ENCODE data around the gene POLR1H. TPM values are rescaled to one million over a fixed set of nuclear protein-coding genes. Genes with fewer than 3 reads are reported as not detected.

The POLR1H gene
- total RNA-seq, 1 experiment from 2014 or later: 50.3 TPM

DNA sequence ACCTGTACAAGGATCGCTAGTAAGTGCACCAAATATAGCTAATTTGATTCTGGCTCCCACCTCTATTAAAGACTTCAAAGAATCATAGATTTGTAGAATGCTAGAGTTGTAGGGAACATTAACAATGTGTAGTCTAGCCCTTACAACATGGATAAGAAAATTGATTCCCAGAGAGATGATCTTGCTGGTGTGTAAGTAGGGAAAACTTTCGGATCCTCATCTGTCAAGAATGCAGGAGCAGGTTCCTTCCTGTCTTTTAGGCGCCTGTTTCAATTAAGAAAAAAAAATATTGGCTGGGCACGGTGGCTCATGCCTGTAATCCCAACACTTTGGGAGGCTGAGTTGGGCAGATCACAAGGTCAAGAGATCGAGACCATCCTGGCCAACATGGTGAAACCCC is 26.8 kb downstream of the POLR1H start:
- in situ Hi-C loops (cut with HindIII; ENCODE audit: low sequenced_read_pairs): no loop called here
- no peak for DNase-seq (ENCODE audit: low spot score)

DNA sequence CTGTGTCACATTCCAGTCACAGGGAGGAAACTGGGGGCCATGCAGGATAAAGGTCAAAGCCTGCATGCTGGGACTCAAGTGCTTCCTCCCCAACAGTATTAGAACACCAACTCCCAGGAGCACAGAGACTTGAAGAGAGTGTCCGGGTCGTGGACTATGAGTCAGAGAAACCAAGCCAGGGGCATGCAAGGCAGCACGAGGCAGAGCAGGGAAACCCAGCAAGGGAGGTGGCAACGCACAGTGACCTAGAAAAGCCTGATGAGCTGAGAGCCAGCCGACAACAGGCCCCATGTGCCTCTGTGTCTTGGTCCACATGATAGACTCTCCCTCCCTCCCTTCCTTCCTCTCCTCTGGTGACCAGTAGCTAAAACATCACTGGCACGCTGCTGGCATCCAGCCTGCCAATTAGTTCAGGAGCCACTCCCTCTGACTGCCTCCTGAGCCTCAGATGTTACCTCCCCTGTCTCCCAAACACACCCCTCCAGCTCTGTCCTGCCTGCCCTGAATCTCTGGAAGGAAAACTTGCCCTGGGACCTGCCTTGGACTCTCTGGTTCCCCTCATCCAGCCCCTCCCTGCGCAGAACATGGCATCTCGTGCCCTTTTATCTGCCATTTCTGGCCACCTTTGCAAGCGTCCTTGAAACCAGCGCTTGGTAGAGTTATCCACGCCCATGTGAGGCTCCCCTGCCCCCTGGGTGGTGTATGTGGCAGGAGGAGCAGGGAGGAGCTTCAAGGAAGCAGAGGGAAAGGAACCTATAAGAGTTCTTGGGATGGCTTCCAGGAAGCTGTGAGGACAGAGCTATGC is 30.7 kb downstream of the POLR1H start:
- in situ Hi-C loops (cut with HindIII; ENCODE audit: low sequenced_read_pairs): no loop called here
- DNase-seq (ENCODE audit: low spot score): no peak

DNA sequence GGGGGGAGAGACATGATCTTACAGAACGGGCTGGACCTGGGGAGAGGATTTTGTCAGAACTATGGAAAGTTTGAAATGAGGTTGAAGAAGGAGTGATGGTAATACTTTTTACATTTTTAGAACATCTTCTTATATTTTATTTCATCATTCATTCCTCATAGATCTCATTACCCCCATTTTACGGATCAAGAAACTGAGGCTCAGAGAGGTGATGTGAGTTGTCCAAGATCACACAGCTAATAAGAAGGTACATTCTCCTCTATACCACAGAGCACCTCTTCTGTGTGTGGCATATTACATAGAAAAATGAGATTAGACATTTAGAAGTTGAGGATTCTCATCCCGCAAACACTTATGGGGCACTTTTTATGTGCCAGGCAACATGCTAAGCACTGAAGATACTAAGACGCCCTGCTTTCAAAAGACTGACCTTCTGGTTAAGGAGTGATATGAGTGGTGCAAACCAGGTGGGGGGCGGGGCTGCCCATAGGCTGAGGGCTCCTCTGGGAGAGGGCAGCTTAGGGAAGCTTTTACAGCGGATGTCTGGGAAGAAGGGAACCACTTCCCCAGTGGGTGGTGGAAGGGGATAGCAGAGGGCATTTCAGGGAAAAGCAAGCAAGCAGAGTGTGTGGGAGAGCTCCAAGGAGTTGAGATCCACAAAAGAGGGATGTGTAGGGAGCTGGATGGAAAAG is 31.9 kb downstream of the POLR1H start:
- in situ Hi-C loops (cut with HindIII; ENCODE audit: low sequenced_read_pairs): no loop called here
- no peak for DNase-seq (ENCODE audit: low spot score)

DNA sequence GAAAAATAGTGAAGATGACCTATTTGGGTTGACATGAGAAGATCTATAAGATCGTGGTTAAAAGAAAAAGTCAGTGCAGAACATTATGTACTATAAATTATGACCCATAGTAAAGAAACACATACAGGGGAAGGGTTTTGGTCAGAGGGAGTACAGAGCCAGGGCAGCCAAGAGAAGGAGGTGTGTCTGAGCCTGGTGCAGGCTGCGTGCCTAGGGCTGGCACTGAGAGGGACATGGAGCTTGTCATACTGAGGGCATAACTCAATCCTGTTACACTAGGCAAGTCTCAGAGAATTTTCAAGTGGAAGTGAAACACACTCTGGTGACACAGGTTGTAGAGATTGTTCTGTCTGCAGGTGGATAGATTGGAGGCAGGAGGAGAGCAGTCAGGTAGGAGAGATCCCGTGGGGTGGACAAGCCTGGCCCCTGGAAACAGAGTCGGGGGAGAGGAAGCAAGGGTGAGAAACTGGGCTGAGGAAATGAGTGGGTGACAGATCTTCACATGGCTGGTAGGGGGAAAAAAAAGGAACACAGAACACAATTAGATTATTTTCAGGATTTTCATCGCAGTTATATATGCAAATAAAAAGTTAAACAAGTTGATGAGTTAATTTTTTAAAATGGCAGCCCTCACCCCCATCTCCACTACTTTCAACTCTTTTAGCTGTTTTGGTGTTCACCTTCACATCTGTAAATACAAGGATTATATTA is 33.0 kb downstream of the POLR1H start:
- in situ Hi-C loops (cut with HindIII; ENCODE audit: low sequenced_read_pairs): no loop called here
- DNase-seq (ENCODE audit: low spot score): no peak

DNA sequence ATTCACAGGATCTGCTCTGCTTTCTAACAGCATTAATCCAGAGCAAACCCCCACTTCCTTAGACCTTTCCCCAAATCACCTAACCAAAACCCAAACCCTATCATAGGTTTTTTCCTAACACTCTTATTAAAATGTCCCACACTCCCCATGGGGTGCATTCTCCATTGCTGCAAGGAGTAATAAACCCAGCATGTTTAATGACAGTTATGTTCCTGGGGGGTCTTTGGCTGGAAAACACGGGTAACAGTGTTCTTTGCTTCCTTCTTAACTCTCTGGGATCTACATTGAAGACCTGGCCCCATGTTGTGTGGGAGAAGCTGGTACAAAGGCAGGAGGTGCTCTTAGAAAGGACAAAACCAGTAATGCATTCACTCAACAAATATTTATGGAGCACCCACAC is 35.8 kb downstream of the POLR1H start:
- in situ Hi-C loops (cut with HindIII; ENCODE audit: low sequenced_read_pairs): no loop called here
- DNase-seq (ENCODE audit: low spot score): no peak

DNA sequence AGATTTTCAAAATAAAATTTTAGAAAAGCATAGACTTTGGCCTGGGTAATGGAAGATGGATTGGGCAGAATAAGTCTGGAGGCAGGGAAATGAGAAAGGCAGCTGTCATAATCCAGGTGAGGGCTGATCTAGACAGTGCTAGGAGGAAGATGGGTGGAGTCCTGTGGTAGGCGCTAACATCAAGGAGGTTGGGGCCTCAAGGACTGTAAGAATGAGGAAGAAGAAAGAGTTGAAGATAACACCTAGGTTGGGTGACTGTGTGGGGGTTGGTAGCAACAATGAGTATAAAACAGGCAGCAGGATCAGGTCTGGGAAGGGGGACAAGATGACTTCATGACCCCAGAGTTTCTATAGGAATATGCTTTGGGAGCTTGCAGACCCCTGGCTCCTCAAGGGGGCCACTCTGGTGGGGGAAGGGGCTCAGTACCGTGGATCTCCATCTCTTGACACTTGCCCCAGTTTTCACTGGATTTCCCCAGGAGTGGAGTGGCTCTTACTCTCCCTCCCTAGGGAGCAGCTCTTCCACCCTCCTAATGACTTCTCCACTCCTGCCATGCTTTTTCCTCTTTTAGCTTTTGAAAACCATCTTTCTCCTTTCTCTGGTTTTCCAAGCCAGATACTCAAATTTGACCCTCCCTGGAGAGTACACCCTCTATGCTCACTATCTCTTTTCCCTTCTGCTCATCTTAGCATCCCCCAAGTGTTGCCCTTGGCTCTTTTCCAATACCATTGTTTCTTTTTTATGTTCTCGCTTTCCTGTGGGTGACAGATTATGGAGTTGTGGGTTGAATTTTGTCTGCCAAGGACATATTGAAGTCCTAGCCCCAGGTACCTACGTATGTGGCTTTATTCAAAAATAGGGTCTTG is 37.1 kb downstream of the POLR1H start:
- in situ Hi-C loops (cut with HindIII; ENCODE audit: low sequenced_read_pairs): no loop called here
- DNase-seq (ENCODE audit: low spot score): no peak

DNA sequence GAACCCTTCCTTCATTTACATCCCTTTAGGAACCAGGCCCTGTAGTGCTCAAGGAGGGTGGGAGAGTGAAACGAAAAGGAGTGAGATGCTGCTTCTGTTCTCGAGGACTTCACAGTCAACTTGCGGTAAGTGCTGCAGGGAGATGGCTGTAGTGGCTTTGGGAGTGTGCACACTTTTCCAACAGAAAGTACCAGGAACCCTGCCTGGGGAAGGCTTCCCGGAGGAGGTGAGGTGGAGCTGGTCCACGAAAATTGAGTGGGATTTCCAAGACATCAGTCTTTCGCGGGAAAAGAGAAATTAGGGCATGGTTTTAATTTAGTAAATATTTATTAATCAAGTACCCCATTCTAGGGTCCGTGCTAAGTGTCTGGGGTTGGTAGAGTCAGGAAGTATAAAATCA is 39.1 kb downstream of the POLR1H start:
- in situ Hi-C loops (cut with HindIII; ENCODE audit: low sequenced_read_pairs): no loop called here
- DNase-seq (ENCODE audit: low spot score): no peak

DNA sequence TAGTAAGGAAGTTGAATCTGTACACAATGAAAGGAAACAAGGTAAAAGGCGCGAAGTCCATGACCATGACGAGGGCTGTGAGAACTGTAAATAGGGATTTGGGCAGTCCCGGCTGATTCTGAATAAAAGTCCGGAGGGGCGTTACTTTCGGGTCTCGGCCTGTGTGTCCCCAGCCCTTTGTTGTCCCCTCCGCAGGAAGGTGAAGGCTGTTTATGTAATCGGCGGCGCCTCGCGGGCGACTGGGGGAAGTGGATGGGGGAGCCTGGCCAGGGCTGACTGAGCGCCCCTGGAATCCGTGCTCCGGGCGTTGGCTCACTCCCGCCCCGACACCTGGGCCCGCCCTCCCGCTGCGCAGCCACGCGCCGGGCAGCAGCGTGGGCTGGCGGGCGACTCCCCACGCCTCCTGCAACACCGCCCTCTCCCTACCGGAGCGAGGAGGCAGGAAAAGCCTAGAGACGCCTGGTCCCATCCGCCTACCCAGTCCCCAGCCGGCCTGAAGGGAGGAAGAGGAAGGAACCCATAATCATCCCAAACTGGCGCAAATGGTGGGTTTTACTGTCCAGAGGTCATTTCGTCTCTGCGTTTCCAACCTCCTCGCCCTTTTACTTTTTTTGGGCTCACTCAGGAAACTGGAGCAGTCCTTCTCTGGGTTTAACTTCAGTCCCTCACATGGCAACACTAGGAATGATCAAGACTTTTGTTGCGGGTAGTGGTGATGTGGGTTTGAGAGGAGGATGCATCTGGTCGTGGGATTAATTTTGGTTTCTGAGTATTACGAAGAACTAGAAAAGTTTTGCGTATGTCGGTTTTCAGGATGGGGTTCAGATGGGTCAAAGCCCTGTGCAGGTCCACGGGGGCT is 39.7 kb downstream of the POLR1H start:
- DNase-seq (ENCODE audit: low spot score): peak; percentile 5
- in situ Hi-C loops (cut with HindIII; ENCODE audit: low sequenced_read_pairs): no loop called here

DNA sequence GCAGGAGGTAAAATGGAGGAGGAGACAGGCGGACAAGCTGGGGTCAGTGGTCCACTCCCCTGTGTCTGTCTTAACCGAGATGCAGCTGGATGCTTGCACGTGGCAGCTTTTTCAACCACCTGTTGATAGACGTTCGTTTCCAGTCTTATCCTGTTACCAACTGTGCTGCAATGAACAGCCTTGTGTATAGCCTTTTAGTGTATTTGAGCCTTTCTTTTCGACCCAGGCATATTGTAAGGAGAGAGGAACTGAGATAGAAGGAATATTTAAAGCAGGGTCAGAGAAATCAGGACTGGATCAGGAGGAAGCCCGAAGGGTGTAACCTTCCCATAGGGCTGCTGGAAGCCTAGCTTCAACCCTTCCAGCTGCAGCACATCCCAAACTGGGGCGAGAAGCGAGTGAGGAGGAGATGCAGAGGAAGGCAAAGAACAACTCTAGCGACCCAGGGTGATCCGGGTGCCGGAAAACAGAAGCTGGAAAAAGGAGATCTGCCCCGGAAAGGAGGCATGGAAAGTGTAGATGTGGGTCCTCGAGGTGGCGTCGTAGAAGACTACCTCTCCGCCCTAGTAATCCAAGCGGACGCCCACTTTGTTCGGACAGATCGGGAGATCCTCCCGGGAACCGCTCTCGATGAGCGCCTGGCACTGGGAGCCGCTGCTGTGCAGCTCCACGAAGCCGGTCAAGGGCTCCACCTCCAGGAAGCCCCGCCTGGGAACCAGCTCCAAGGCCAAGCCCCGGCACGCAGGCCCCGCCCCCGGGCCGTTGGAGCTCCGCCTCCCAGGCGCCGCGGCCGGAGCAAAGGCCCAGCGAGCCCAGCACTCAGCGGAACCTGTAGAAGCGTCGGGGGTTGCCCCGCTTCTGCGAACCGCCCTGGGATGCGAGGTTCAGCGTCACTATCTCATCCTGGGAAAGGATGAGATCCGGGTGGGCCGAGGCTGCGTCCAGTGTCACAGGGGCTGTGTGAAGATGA is 40.7 kb downstream of the POLR1H start:
- DNase-seq (ENCODE audit: low spot score): peak; percentile 67
- in situ Hi-C loops (cut with HindIII; ENCODE audit: low sequenced_read_pairs): no loop called here

DNA sequence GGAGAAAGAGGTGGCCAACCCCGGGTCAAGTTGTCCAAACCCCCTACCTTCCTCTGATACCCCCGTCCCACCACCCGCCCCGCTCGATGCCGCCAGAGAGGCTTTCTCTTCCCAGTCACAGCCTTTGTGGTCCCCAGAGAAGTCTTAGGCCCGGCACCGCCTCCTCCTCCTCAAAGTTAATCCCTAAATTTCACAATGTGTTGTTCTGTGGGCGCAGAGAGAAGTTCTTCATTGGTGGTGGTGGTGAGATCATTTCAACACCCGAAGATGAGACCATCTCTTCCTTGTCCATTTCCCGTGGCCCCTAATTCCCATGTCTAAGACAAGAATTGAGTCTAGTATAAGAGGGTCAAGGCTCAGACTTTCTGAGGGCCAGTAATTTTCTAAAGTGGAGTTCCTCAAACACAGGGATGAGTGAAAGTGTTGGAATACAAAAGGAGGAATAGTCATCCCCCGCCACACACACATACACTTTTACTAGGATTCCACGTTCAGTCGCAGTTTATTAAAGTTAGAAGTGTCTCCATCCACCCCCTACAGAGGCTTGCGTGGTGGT is 41.4 kb downstream of the POLR1H start:
- in situ Hi-C loops (cut with HindIII; ENCODE audit: low sequenced_read_pairs): no loop called here
- DNase-seq (ENCODE audit: low spot score): no peak

DNA sequence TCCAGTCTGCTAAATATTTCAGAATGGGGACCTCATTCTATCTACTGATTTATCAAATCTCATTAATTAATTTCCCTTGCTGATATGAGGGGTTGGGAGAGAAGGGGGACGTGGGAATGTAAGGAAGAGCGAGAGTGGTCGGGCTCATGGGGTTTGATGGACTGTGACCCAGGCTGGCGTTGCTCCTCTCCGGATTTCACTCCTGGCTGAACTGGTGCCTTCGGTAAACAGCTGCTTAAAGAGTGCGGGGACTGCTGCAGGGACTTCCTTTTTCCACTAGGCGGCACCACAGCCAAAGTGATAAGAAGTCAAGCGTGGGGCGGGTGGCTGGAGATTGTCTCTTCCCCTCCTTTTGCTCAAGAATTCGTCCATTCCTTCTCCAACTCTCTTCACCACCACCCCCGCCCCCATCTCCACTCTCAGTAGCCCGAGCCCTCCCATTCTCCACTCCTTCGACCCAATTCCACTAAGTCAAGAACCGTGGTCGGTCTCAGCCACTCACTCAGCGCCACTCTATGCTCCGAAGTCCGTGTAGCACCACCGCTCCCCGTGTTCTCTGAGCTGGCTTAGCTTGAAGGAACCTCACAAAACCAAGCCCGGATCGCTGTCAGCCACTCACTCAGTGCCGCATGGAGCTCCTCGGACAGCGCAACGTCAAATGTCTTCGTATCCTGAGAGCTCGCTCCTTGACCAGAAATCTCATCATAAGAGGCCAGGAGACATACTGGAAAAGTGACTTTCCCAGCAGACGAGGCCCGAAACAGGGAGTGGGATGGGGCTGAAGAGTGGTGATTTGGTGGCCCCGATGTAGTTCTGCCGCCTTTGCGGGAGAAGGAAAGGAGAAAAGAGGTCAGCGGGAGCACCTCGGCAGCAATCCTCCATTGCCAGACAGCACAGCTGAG is 42.2 kb downstream of the POLR1H start:
- in situ Hi-C loops (cut with HindIII; ENCODE audit: low sequenced_read_pairs): no loop called here
- DNase-seq (ENCODE audit: low spot score): peak; percentile 88

DNA sequence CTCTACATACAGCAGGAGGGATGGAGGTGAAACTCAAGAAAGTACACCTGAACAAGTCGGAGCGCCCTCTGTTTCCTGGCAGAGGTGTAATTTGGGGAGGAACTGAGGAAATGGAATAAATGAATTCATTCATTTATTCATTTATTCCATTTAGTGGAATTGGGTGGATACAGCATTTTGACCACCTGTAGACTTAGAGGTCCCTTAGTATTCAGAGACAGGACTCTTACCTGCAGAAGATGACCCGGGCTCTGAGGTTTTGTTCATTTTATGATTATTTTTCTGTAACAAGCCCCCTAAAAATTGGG is 42.8 kb downstream of the POLR1H start:
- DNase-seq (ENCODE audit: low spot score): no peak
- in situ Hi-C loops (cut with HindIII; ENCODE audit: low sequenced_read_pairs): no loop called here

DNA sequence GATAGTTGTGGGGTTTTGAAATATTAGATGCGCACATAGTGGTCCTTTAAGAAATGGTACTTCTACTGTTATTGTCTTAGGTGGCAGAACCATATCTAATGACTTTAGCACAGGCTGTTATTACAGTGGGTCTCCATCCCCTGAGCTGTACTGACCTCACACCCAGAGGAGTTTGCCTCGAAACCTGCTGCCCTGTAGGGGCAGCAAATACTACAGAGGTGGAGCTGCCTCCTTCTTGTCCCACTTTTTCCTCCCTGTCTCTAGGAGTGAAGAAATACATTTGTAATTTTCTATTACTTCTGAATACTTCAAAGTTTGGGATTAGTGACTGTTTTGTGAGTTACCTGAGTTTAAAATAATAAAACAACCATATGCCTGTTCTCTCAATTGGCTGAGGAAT is 43.6 kb downstream of the POLR1H start:
- DNase-seq (ENCODE audit: low spot score): no peak
- in situ Hi-C loops (cut with HindIII; ENCODE audit: low sequenced_read_pairs): no loop called here

DNA sequence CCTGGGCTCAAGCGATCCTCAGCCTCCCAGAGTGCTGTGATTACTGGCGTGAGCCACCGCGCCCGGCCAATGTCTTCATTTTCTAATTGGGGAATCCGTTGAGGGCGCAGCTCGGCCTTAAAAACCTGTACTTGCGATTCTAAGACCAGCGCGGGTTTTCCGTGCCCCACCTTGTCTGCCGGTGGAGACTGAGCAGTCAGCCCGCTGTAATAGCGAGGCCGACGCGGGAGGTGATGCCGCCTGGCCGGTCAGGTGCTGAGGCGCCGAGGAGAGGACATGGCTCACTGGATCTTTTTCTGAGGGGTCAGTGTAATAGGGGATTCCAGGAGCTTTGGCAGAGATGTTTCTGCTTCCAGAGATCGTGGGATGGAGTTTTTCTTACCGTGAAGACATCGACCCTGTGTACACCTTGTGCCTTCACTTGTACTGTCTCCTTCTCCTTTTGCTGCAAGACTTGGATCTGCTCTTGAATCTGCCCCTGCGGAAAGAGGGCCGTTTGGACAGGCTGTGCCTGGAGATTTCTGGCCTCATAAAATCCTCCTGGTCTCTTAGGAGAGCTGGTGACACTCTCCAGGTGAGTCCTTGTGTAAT is 50.3 kb downstream of the POLR1H start:
- in situ Hi-C loops (cut with HindIII; ENCODE audit: low sequenced_read_pairs): no loop called here
- no peak for DNase-seq (ENCODE audit: low spot score)

DNA sequence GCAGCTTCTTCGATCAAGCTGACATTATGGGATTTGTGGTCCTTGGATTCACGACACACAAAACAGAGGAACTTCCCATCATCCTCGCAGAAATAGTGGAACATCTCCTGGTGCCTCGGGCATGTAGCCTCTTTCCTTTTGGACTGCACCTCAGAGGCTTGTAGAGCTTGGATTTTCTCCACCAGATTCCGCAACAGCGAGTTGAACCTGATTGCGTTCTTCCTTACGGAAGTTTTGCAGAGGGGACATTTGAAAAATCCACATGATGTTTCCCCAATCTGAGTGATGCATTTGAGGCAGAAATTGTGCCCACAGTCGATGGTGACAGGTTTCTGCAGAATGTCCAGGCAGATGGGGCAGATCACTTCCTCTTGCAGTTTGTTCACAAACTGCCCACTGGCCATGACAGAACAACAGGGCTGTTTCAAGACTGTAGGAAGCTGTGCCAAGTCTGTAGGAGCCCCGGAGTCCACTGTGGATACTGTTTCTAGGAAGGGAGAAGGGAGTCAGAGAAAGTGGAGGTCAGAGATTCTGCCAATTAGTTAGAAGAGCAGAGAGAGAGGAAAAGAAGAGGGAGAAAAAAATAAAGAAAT is 51.4 kb downstream of the POLR1H start:
- in situ Hi-C loops (cut with HindIII; ENCODE audit: low sequenced_read_pairs): no loop called here
- DNase-seq (ENCODE audit: low spot score): no peak

Data from G401 (cell line).